ENCODE data around the gene NTM.

DNA sequence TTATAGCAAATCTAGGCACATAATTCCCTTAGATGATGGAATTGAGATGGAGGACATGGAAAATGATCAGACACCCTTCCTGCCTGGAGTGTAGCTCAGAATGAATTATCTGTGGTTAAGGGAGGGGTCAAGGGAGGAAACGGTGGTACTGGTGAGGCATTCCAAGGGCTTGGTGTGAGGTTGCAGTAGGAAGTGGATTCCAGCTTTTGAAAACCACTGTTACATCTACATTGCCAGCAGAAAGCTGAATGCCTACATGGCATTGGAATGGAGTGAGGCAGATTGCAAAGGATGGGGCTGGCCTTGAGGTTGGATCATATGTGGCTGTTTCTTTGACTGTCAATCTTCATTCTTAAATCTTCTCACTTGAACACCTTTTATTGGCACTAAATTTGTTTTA is 684.4 kb downstream of the NTM start:
- TF ChIP-seq, protein P1, sequence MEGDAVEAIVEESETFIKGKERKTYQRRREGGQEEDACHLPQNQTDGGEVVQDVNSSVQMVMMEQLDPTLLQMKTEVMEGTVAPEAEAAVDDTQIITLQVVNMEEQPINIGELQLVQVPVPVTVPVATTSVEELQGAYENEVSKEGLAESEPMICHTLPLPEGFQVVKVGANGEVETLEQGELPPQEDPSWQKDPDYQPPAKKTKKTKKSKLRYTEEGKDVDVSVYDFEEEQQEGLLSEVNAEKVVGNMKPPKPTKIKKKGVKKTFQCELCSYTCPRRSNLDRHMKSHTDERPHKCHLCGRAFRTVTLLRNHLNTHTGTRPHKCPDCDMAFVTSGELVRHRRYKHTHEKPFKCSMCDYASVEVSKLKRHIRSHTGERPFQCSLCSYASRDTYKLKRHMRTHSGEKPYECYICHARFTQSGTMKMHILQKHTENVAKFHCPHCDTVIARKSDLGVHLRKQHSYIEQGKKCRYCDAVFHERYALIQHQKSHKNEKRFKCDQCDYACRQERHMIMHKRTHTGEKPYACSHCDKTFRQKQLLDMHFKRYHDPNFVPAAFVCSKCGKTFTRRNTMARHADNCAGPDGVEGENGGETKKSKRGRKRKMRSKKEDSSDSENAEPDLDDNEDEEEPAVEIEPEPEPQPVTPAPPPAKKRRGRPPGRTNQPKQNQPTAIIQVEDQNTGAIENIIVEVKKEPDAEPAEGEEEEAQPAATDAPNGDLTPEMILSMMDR (IDR thresholded peaks at IDR 0.05) = no peak
- TF ChIP-seq POLR2A (IDR thresholded peaks at IDR 0.05) = no peak
